Measurements from ENCODE around the gene PODNL1.
A peak's percentile ranks its signal among the peaks of the same experiment; 100 is the strongest.
"Not testable (repeated sequence)": the region's sequence is repeated elsewhere in the genome, so short reads cannot be mapped to it uniquely, and the experiment has no call there.

The PODNL1 gene

GRCh38 chr19:13981021-13981420 lies 42.8 kb upstream of the PODNL1 start:
- TF ChIP-seq JUND (IDR thresholded peaks at IDR 0.05; ENCODE audit: low read depth): no peak
- in situ Hi-C loops (cut with HindIII; ENCODE audit: low pct_unique_long_range_greater_than_20kb, low sequenced_read_pairs): no loop called here
- DNase-seq (ENCODE audit: low read depth in 1 of 2, low spot score in 1 of 2): no peak

- TF ChIP-seq JUND (IDR thresholded peaks at IDR 0.05; ENCODE audit: low read depth): no peak
- DNase-seq (ENCODE audit: low read depth in 1 of 2, low spot score in 1 of 2): no peak
- in situ Hi-C loops (cut with HindIII; ENCODE audit: low pct_unique_long_range_greater_than_20kb, low sequenced_read_pairs): no loop called here
Measured at GRCh38 chr19:13980340-13980739, 42.1 kb upstream of the PODNL1 start.

GRCh38 chr19:13979686-13980085 lies 41.5 kb upstream of the PODNL1 start:
- in situ Hi-C loops (cut with HindIII; ENCODE audit: low pct_unique_long_range_greater_than_20kb, low sequenced_read_pairs): no loop called here
- no peak for DNase-seq (ENCODE audit: low read depth in 1 of 2, low spot score in 1 of 2)
- TF ChIP-seq JUND (IDR thresholded peaks at IDR 0.05; ENCODE audit: low read depth): no peak

- no peak for TF ChIP-seq JUND (IDR thresholded peaks at IDR 0.05; ENCODE audit: low read depth)
- in situ Hi-C loops (cut with HindIII; ENCODE audit: low pct_unique_long_range_greater_than_20kb, low sequenced_read_pairs): no loop called here
- no peak for DNase-seq (ENCODE audit: low read depth in 1 of 2, low spot score in 1 of 2)
Measured at GRCh38 chr19:13979244-13979615, 41.0 kb upstream of the PODNL1 start.

- no peak for DNase-seq (ENCODE audit: low read depth in 1 of 2, low spot score in 1 of 2)
- no peak for TF ChIP-seq JUND (IDR thresholded peaks at IDR 0.05; ENCODE audit: low read depth)
- in situ Hi-C loops (cut with HindIII; ENCODE audit: low pct_unique_long_range_greater_than_20kb, low sequenced_read_pairs): no loop called here
Measured at GRCh38 chr19:13978351-13979243, 40.4 kb upstream of the PODNL1 start.

- no peak for TF ChIP-seq JUND (IDR thresholded peaks at IDR 0.05; ENCODE audit: low read depth)
- in situ Hi-C loops (cut with HindIII; ENCODE audit: low pct_unique_long_range_greater_than_20kb, low sequenced_read_pairs): no loop called here
Measured at GRCh38 chr19:13977803-13978202, 39.6 kb upstream of the PODNL1 start.

GRCh38 chr19:13976446-13976845 lies 38.2 kb upstream of the PODNL1 start:
- no peak for TF ChIP-seq JUND (IDR thresholded peaks at IDR 0.05; ENCODE audit: low read depth)
- in situ Hi-C loops (cut with HindIII; ENCODE audit: low pct_unique_long_range_greater_than_20kb, low sequenced_read_pairs): no loop called here
- no peak for DNase-seq (ENCODE audit: low read depth in 1 of 2, low spot score in 1 of 2)

More at GRCh38 chr19:13977803-13978202, 39.6 kb upstream of the PODNL1 start:
- no peak for DNase-seq (ENCODE audit: low read depth in 1 of 2, low spot score in 1 of 2)

- DNase-seq (ENCODE audit: low read depth in 1 of 2, low spot score in 1 of 2): no peak
- TF ChIP-seq JUND (IDR thresholded peaks at IDR 0.05; ENCODE audit: low read depth): no peak
- in situ Hi-C loops (cut with HindIII; ENCODE audit: low pct_unique_long_range_greater_than_20kb, low sequenced_read_pairs): no loop called here
Measured at GRCh38 chr19:13975870-13976269, 37.7 kb upstream of the PODNL1 start.

GRCh38 chr19:13974073-13974472 lies 35.9 kb upstream of the PODNL1 start:
- in situ Hi-C loops (cut with HindIII; ENCODE audit: low pct_unique_long_range_greater_than_20kb, low sequenced_read_pairs): no loop called here
- TF ChIP-seq JUND (IDR thresholded peaks at IDR 0.05; ENCODE audit: low read depth): no peak
- DNase-seq (ENCODE audit: low read depth in 1 of 2, low spot score in 1 of 2): peak; percentile 87 to 90

GRCh38 chr19:13973479-13973878 lies 35.3 kb upstream of the PODNL1 start:
- DNase-seq (ENCODE audit: low read depth in 1 of 2, low spot score in 1 of 2); in situ Hi-C loops (cut with HindIII; ENCODE audit: low pct_unique_long_range_greater_than_20kb, low sequenced_read_pairs): not testable (repeated sequence)

- TF ChIP-seq JUND (IDR thresholded peaks at IDR 0.05; ENCODE audit: low read depth): no peak
- in situ Hi-C loops (cut with HindIII; ENCODE audit: low pct_unique_long_range_greater_than_20kb, low sequenced_read_pairs): no loop called here
- DNase-seq (ENCODE audit: low read depth in 1 of 2, low spot score in 1 of 2): no peak
Measured at GRCh38 chr19:13972368-13973155, 34.3 kb upstream of the PODNL1 start.

GRCh38 chr19:13971868-13972267 lies 33.7 kb upstream of the PODNL1 start:
- DNase-seq (ENCODE audit: low read depth in 1 of 2, low spot score in 1 of 2); in situ Hi-C loops (cut with HindIII; ENCODE audit: low pct_unique_long_range_greater_than_20kb, low sequenced_read_pairs): not testable (repeated sequence)

GRCh38 chr19:13969897-13970296 lies 31.7 kb upstream of the PODNL1 start:
- TF ChIP-seq JUND (IDR thresholded peaks at IDR 0.05; ENCODE audit: low read depth): no peak
- DNase-seq (ENCODE audit: low read depth in 1 of 2, low spot score in 1 of 2): no peak
- in situ Hi-C loops (cut with HindIII; ENCODE audit: low pct_unique_long_range_greater_than_20kb, low sequenced_read_pairs): no loop called here
